Neural crest cell (in vitro differentiated cells): ENCODE data around the gene CYP11A1. TPM values are rescaled to one million over a fixed set of nuclear protein-coding genes. Genes with fewer than 3 reads are reported as not detected.

Source experiments
- DNase-seq: peaks from one replicate; pipeline ENCODE4 v3.0.0; 2021; ENCODE audit warnings: low read depth, mixed read lengths, low spot score
- H3K27ac Mint-ChIP-seq: one replicate; pipeline ENCODE4 v1.8.0; 2021; ENCODE audit warnings: mild to moderate bottlenecking, mixed read lengths; ENCODE audit not compliant: unreplicated experiment
- H3K27me3 Mint-ChIP-seq: 2 replicates; pipeline ENCODE4 v1.8.0; 2021; ENCODE audit warnings: low read depth, mild to moderate bottlenecking, mixed read lengths
- H3K36me3 Mint-ChIP-seq: 2 replicates; pipeline ENCODE4 v1.8.0; 2021; ENCODE audit warnings: low read depth, mild to moderate bottlenecking, mixed read lengths
- H3K4me1 Mint-ChIP-seq: 2 replicates; pipeline ENCODE4 v1.8.0; 2021; ENCODE audit warnings: mixed read lengths
- H3K4me3 Mint-ChIP-seq: one replicate; pipeline ENCODE4 v1.8.0; 2021; ENCODE audit warnings: mild to moderate bottlenecking, mixed read lengths
- H3K9me3 Mint-ChIP-seq: 2 replicates; pipeline ENCODE4 v1.8.0; 2021; ENCODE audit warnings: mixed read lengths
- total RNA-seq: library from RNA; stranded (reverse); gene quantifications from 2 replicates; pipeline ENCODE4 v1.2.1, GENCODE V29; 2021
- TF ChIP-seq, protein P1 (sequence below): fragments of 200-600 bp; sonication (generic); conservative IDR thresholded peaks from 2 replicates; pipeline ENCODE4 v1.5.0; 2021; ENCODE audit warnings: antibody characterized with exemption, mild to moderate bottlenecking

Gene CYP11A1
- total RNA-seq, 1 donor from 2014 or later = 0.77 TPM

- Mint-ChIP-seq H3K4me1 (peaks cover 36% of the 10 kb centered on the region), H3K4me3 (no peak overlapping the region), H3K9me3 (no peaks in the 10 kb centered on the region), H3K27me3 (no peaks in the 10 kb centered on the region), H3K27ac (no peak overlapping the region), H3K36me3 (no peaks in the 10 kb centered on the region)
- TF ChIP-seq, protein P1, sequence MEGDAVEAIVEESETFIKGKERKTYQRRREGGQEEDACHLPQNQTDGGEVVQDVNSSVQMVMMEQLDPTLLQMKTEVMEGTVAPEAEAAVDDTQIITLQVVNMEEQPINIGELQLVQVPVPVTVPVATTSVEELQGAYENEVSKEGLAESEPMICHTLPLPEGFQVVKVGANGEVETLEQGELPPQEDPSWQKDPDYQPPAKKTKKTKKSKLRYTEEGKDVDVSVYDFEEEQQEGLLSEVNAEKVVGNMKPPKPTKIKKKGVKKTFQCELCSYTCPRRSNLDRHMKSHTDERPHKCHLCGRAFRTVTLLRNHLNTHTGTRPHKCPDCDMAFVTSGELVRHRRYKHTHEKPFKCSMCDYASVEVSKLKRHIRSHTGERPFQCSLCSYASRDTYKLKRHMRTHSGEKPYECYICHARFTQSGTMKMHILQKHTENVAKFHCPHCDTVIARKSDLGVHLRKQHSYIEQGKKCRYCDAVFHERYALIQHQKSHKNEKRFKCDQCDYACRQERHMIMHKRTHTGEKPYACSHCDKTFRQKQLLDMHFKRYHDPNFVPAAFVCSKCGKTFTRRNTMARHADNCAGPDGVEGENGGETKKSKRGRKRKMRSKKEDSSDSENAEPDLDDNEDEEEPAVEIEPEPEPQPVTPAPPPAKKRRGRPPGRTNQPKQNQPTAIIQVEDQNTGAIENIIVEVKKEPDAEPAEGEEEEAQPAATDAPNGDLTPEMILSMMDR = no peak
- DNase-seq = no peak
Observed at GRCh38 chr15:74317820-74318375, 49.5 kb downstream of the CYP11A1 start.

DNA sequence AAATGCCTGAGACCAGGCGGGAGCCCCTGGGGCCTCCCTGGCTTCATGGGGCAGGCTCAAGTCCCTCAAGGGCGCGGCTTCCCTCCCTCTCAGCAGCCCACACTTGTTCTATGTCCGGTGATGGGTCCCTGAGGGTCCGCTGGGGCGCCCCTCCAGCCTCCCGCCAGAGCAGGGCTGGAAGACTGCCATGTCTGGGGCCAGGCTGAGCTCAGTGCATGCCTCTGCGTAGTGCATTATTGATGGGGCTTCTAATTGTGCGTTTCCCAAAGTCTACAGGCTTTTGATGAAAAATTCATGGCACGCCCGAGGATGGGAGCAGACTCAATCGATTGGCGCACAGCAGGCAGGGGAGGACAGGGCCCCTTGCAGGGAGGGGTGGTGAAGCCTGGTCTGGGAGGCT is 51.3 kb downstream of the CYP11A1 start:
- no peak overlapping the region for H3K4me3 Mint-ChIP-seq
- H3K36me3 Mint-ChIP-seq = no peaks in the 10 kb centered on the region
- TF ChIP-seq, protein P1 = no peak
- H3K27me3 Mint-ChIP-seq = no peaks in the 10 kb centered on the region
- peaks cover 52% of the 10 kb centered on the region for H3K4me1 Mint-ChIP-seq
- DNase-seq = no peak
- no peaks in the 10 kb centered on the region for H3K9me3 Mint-ChIP-seq
- no peak overlapping the region for H3K27ac Mint-ChIP-seq

- peaks cover 50% of the 10 kb centered on the region for H3K4me1 Mint-ChIP-seq
- no peaks in the 10 kb centered on the region for H3K36me3 Mint-ChIP-seq
- no peaks in the 10 kb centered on the region for H3K27me3 Mint-ChIP-seq
- DNase-seq = no peak
- H3K9me3 Mint-ChIP-seq = no peaks in the 10 kb centered on the region
- H3K4me3 Mint-ChIP-seq = no peak overlapping the region
- H3K27ac Mint-ChIP-seq = no peak overlapping the region
- TF ChIP-seq, protein P1 = no peak
Observed at GRCh38 chr15:74315626-74316025, 51.8 kb downstream of the CYP11A1 start.

GRCh38 chr15:74314795-74315438 is 52.5 kb downstream of the CYP11A1 start:
- TF ChIP-seq, protein P1 = no peak
- Mint-ChIP-seq H3K4me3 (no peak overlapping the region), H3K27me3 (no peaks in the 10 kb centered on the region), H3K9me3 (no peaks in the 10 kb centered on the region), H3K27ac (no peak overlapping the region), H3K36me3 (no peaks in the 10 kb centered on the region), H3K4me1 (peaks cover 46% of the 10 kb centered on the region)
- DNase-seq = no peak

- Mint-ChIP-seq H3K9me3 (no peaks in the 10 kb centered on the region), H3K4me3 (no peak overlapping the region), H3K4me1 (peaks cover 48% of the 10 kb centered on the region), H3K27me3 (no peaks in the 10 kb centered on the region), H3K36me3 (no peaks in the 10 kb centered on the region), H3K27ac (no peak overlapping the region)
- DNase-seq = no peak
- TF ChIP-seq, protein P1 = no peak
Observed at GRCh38 chr15:74313889-74314288, 53.6 kb downstream of the CYP11A1 start.
